Sigmoid colon (tissue), 4 donors: ENCODE data around the gene ROPN1L.

Source experiments
- CTCF ChIP-seq, 4 experiments: fragments of 450-650 bp in 3 of 4; fragments of 200-600 bp in 1 of 4; IDR thresholded peaks; one replicate each; pipeline ENCODE4 v1.5.1; 2016 to 2019; ENCODE audit warnings: antibody characterized with exemption in 4 of 4, mild to moderate bottlenecking in 3 of 4, moderate library complexity in 2 of 4
- EP300 ChIP-seq, 4 donors: sonication (generic); formaldehyde crosslinking; IDR thresholded peaks; one replicate each; pipeline ENCODE4 v1.6.1; 2017; ENCODE audit warnings: antibody characterized with exemption in 4 of 4
- POLR2A ChIP-seq, 2 donors: fragments of 450-650 bp; IDR thresholded peaks; one replicate each; pipeline ENCODE4 v1.6.1; 2016; ENCODE audit warnings: antibody characterized with exemption in 2 of 2, mild to moderate bottlenecking in 2 of 2, moderate library complexity in 2 of 2
- POLR2AphosphoS5 ChIP-seq, 4 donors: sonication (generic); formaldehyde crosslinking; IDR thresholded peaks; one replicate each; pipeline ENCODE4 v1.6.1; 2017; ENCODE audit warnings: antibody characterized with exemption in 4 of 4

DNA sequence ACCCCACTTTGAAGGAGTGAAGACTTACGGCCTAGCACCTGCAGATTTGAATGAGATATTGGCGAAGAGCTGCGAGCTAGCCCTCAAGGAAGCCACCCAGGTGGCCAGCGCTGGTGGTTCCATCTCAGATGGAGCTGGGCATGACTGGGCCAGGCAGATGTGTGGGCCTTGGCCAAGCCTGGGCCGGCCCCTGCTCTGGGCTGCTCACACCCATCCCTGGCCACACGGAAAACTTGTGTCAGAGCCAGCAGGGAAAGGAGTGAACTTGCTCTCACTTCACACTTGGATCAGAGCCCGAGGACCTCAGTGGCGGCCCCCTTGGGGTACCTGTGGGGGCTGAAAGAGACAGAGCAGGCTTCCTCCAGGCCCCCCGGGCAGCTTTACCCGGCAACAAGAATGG is 44.2 kb downstream of the ROPN1L start:
- TF ChIP-seq CTCF (IDR thresholded peaks at IDR 0.05), result no peak
- no peak for TF ChIP-seq POLR2A (IDR thresholded peaks at IDR 0.05)
- TF ChIP-seq POLR2AphosphoS5 (IDR thresholded peaks at IDR 0.05), result no peak
- TF ChIP-seq EP300 (IDR thresholded peaks at IDR 0.05), result no peak
